ENCODE measurements around the gene SCCPDH. TPM values are rescaled to one million over a fixed set of nuclear protein-coding genes. Genes with fewer than 3 reads are reported as not detected.

SCCPDH gene
- total RNA-seq, 1 donor from 2014 or later: 8.6 TPM

GRCh38 chr1:246680696-246681130 lies 43.5 kb upstream of the SCCPDH start:
- Histone ChIP-seq H3K4me3 (no peak overlapping the region), H3K36me3 (no peaks in the 10 kb centered on the region), H3K4me1 (no peaks in the 10 kb centered on the region), H3K9me3 (no peaks in the 10 kb centered on the region), H3K27ac (no peak overlapping the region), H3K27me3 (no peaks in the 10 kb centered on the region)
- no peak for DNase-seq (ENCODE audit: low spot score in 2 of 2)
- no peak for TF ChIP-seq CTCF (IDR thresholded peaks at IDR 0.05)
- intact Hi-C loops (cut with DNase I): no loop called here

- H3K4me3 ChIP-seq: no peak overlapping the region
- DNase-seq (ENCODE audit: low spot score in 2 of 2): no peak
- TF ChIP-seq CTCF (IDR thresholded peaks at IDR 0.05): no peak
- no peak overlapping the region for H3K27ac ChIP-seq
- intact Hi-C loops (cut with DNase I): no loop called here
- H3K36me3 ChIP-seq: no peaks in the 10 kb centered on the region
- no peaks in the 10 kb centered on the region for H3K9me3 ChIP-seq
- no peaks in the 10 kb centered on the region for H3K27me3 ChIP-seq
- H3K4me1 ChIP-seq: no peaks in the 10 kb centered on the region
Measured at GRCh38 chr1:246681900-246682895, 42.0 kb upstream of the SCCPDH start.

GRCh38 chr1:246683521-246683920 lies 40.7 kb upstream of the SCCPDH start:
- Histone ChIP-seq H3K9me3 (no peaks in the 10 kb centered on the region), H3K36me3 (no peaks in the 10 kb centered on the region), H3K27ac (no peak overlapping the region), H3K4me1 (no peaks in the 10 kb centered on the region), H3K27me3 (no peaks in the 10 kb centered on the region), H3K4me3 (no peak overlapping the region)
- no peak for TF ChIP-seq CTCF (IDR thresholded peaks at IDR 0.05)
- intact Hi-C loops (cut with DNase I): no loop called here
- no peak for DNase-seq (ENCODE audit: low spot score in 2 of 2)

- TF ChIP-seq CTCF (IDR thresholded peaks at IDR 0.05): no peak
Measured at GRCh38 chr1:246687002-246687401, 37.2 kb upstream of the SCCPDH start.

GRCh38 chr1:246689409-246690008 lies 34.7 kb upstream of the SCCPDH start:
- intact Hi-C loops (cut with DNase I): no loop called here
- Histone ChIP-seq H3K27ac (no peak overlapping the region), H3K4me1 (no peaks in the 10 kb centered on the region), H3K9me3 (no peaks in the 10 kb centered on the region), H3K36me3 (no peaks in the 10 kb centered on the region), H3K27me3 (no peaks in the 10 kb centered on the region), H3K4me3 (peak overlapping the region; percentile 31 to 45)
- TF ChIP-seq CTCF (IDR thresholded peaks at IDR 0.05): peak; percentile 60 to 80 (median 62)
- peak in 1 of 2 donors; percentile 67 for DNase-seq (ENCODE audit: low spot score in 2 of 2)

More at GRCh38 chr1:246687002-246687401, 37.2 kb upstream of the SCCPDH start:
- intact Hi-C loops (cut with DNase I): no loop called here
- no peak for DNase-seq (ENCODE audit: low spot score in 2 of 2)
- Histone ChIP-seq H3K9me3 (no peaks in the 10 kb centered on the region), H3K4me3 (no peak overlapping the region), H3K27ac (no peak overlapping the region), H3K36me3 (no peaks in the 10 kb centered on the region), H3K27me3 (no peaks in the 10 kb centered on the region), H3K4me1 (no peaks in the 10 kb centered on the region)
